ENCODE measurements around the gene SPEN.

DNA sequence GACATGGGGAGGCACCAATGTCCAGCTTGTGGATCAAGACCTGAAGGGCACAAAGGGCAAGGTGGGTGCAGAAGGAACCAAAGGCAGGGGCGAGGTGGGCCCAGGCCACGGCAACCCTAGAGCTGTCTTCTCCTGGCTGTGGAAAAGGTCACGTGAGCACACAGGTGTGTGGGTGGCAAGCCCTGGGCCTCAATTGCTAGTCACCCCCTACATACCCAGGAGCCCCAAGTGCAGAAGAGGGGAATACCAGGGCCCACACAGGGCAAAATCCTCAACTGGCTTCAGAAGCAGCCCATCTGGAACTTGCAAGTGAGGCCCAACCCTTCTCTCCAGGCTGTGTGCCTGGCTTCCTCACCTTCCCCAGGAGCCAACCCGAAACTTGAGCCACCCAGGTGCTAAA is 102.8 kb downstream of the SPEN start:
- TF ChIP-seq DNMT1 (IDR thresholded peaks at IDR 0.05) (no peak), TEAD1 (CRISPR knock-in tag; IDR thresholded peaks at IDR 0.05) (no peak), PRPF4 (IDR thresholded peaks at IDR 0.05; ENCODE audit: insufficient read depth, low read depth, low read length, poor library complexity, severe bottlenecking) (no peak), ZSCAN29 (IDR thresholded peaks at IDR 0.05) (no peak), TAF1 (IDR thresholded peaks at IDR 0.05; ENCODE audit: control insufficient read depth, extremely low read depth, insufficient read depth, low read length, severe bottlenecking) (no peak), ZBTB17 (CRISPR knock-in tag; IDR thresholded peaks at IDR 0.05) (no peak)
- TF ChIP-seq, protein P1, sequence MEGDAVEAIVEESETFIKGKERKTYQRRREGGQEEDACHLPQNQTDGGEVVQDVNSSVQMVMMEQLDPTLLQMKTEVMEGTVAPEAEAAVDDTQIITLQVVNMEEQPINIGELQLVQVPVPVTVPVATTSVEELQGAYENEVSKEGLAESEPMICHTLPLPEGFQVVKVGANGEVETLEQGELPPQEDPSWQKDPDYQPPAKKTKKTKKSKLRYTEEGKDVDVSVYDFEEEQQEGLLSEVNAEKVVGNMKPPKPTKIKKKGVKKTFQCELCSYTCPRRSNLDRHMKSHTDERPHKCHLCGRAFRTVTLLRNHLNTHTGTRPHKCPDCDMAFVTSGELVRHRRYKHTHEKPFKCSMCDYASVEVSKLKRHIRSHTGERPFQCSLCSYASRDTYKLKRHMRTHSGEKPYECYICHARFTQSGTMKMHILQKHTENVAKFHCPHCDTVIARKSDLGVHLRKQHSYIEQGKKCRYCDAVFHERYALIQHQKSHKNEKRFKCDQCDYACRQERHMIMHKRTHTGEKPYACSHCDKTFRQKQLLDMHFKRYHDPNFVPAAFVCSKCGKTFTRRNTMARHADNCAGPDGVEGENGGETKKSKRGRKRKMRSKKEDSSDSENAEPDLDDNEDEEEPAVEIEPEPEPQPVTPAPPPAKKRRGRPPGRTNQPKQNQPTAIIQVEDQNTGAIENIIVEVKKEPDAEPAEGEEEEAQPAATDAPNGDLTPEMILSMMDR (IDR thresholded peaks at IDR 0.05 in 2 of 3, conservative IDR thresholded peaks at IDR 0.05 in 1 of 3; ENCODE audit: insufficient read depth in 2 of 3, low read depth in 1 of 3, low read length in 3 of 3), result no peak
- TF ChIP-seq, protein P2, sequence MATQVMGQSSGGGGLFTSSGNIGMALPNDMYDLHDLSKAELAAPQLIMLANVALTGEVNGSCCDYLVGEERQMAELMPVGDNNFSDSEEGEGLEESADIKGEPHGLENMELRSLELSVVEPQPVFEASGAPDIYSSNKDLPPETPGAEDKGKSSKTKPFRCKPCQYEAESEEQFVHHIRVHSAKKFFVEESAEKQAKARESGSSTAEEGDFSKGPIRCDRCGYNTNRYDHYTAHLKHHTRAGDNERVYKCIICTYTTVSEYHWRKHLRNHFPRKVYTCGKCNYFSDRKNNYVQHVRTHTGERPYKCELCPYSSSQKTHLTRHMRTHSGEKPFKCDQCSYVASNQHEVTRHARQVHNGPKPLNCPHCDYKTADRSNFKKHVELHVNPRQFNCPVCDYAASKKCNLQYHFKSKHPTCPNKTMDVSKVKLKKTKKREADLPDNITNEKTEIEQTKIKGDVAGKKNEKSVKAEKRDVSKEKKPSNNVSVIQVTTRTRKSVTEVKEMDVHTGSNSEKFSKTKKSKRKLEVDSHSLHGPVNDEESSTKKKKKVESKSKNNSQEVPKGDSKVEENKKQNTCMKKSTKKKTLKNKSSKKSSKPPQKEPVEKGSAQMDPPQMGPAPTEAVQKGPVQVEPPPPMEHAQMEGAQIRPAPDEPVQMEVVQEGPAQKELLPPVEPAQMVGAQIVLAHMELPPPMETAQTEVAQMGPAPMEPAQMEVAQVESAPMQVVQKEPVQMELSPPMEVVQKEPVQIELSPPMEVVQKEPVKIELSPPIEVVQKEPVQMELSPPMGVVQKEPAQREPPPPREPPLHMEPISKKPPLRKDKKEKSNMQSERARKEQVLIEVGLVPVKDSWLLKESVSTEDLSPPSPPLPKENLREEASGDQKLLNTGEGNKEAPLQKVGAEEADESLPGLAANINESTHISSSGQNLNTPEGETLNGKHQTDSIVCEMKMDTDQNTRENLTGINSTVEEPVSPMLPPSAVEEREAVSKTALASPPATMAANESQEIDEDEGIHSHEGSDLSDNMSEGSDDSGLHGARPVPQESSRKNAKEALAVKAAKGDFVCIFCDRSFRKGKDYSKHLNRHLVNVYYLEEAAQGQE (IDR thresholded peaks at IDR 0.05; ENCODE audit: borderline replicate concordance), result no peak
- TF ChIP-seq, protein P2 (CRISPR knock-in tag; IDR thresholded peaks at IDR 0.05; ENCODE audit: low read depth), result no peak
- TF ChIP-seq, protein P3, sequence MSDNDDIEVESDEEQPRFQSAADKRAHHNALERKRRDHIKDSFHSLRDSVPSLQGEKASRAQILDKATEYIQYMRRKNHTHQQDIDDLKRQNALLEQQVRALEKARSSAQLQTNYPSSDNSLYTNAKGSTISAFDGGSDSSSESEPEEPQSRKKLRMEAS (CRISPR knock-in tag; IDR thresholded peaks at IDR 0.05), result no peak

All from K562 (cell line).